HG02759 (cell line): ENCODE measurements around the gene ZG16B.

Experiments used
- ATAC-seq: cut with Tn5 transposase; IDR thresholded peaks from one replicate; pipeline ENCODE4 v1.9.1; 2021; ENCODE audit warnings: mild to moderate bottlenecking, moderate library complexity; ENCODE audit not compliant: unreplicated experiment

The ZG16B gene

GRCh38 chr16:2822496-2822895 lies 7.6 kb upstream of the ZG16B start:
- no peak for ATAC-seq

GRCh38 chr16:2824626-2825025 lies 5.5 kb upstream of the ZG16B start:
- ATAC-seq, result no peak

GRCh38 chr16:2825049-2825742 lies 4.9 kb upstream of the ZG16B start:
- ATAC-seq, result no peak

- no peak for ATAC-seq
Measured at GRCh38 chr16:2825906-2826305, 4.2 kb upstream of the ZG16B start.

GRCh38 chr16:2826591-2827373 lies 3.3 kb upstream of the ZG16B start:
- ATAC-seq, result no peak

GRCh38 chr16:2827374-2827791 lies 2.7 kb upstream of the ZG16B start:
- no peak for ATAC-seq

- no peak for ATAC-seq
Measured at GRCh38 chr16:2827831-2828520, 2.1 kb upstream of the ZG16B start.

- ATAC-seq, result no peak
Measured at GRCh38 chr16:2828521-2828840, 1.6 kb upstream of the ZG16B start.

GRCh38 chr16:2828876-2829430 lies 1.1 kb upstream of the ZG16B start:
- ATAC-seq, result no peak

GRCh38 chr16:2830355-2830695 lies 222 bp downstream of the ZG16B start:
- ATAC-seq, result no peak

GRCh38 chr16:2831203-2831602 lies 1.1 kb downstream of the ZG16B start:
- no peak for ATAC-seq

GRCh38 chr16:2833776-2834175 lies 3.7 kb downstream of the ZG16B start:
- ATAC-seq, result no peak

GRCh38 chr16:2834968-2835367 lies 4.9 kb downstream of the ZG16B start:
- no peak for ATAC-seq

- no peak for ATAC-seq
Measured at GRCh38 chr16:2835638-2836493, 5.8 kb downstream of the ZG16B start.

GRCh38 chr16:2836646-2837508 lies 6.8 kb downstream of the ZG16B start:
- no peak for ATAC-seq

- ATAC-seq, result no peak
Measured at GRCh38 chr16:2838928-2839327, 8.8 kb downstream of the ZG16B start.

GRCh38 chr16:2839650-2840450 lies 9.7 kb downstream of the ZG16B start:
- no peak for ATAC-seq

GRCh38 chr16:2840914-2841313 lies 10.8 kb downstream of the ZG16B start:
- ATAC-seq, result no peak
